ENCODE measurements around the gene UBN1. TPM values are rescaled to one million over a fixed set of nuclear protein-coding genes. Genes with fewer than 3 reads are reported as not detected.
"Not testable (repeated sequence)": the region's sequence is repeated elsewhere in the genome, so short reads cannot be mapped to it uniquely, and the experiment has no call there.

UBN1 gene
- total RNA-seq, 1 experiment from 2014 or later, result 14.1 TPM

DNA sequence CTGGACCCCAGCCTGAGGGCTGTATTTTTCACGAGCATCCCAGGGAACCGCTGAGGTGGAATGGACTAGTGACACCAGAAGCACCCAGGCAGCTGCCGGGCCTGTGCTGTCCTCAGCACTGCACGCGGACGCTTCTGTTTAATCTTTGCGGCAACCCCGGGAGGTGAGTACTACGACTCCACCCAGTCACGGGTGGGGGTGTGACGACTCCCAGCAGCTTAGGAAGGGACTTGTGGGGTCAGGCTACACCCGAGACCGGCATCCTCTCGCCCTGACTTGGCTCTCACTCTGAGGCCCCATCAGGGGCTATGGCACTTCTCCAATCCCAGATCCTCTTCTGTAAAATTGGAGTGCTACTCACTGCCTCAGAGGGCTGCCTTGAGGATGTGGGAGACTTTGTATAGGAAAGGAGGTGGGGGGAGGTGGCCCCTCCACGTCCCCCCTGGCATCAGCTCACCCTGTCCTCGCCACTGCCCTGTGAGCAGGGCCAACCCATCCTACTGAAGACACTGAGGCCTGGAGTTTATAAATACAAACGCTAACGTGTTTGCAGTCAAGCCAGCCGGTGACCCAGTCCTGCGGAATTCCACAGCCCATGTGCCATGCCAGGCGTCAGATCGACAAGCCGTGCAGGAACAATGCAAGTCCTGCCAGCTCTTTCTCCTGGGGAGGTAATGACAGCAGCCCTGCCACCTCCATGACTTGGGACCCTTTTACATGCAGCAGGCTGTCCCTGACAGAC lies 45.3 kb downstream of the UBN1 start:
- DNase-seq (ENCODE audit: low read depth, low spot score), result no peak
- in situ Hi-C loops (cut with HindIII; ENCODE audit: low pct_unique_long_range_greater_than_20kb, low sequenced_read_pairs), result no loop called here

- in situ Hi-C loops (cut with HindIII; ENCODE audit: low pct_unique_long_range_greater_than_20kb, low sequenced_read_pairs), result no loop called here
- DNase-seq (ENCODE audit: low read depth, low spot score), result no peak
Observed at GRCh38 chr16:4893103-4893862, 46.0 kb downstream of the UBN1 start.

DNA sequence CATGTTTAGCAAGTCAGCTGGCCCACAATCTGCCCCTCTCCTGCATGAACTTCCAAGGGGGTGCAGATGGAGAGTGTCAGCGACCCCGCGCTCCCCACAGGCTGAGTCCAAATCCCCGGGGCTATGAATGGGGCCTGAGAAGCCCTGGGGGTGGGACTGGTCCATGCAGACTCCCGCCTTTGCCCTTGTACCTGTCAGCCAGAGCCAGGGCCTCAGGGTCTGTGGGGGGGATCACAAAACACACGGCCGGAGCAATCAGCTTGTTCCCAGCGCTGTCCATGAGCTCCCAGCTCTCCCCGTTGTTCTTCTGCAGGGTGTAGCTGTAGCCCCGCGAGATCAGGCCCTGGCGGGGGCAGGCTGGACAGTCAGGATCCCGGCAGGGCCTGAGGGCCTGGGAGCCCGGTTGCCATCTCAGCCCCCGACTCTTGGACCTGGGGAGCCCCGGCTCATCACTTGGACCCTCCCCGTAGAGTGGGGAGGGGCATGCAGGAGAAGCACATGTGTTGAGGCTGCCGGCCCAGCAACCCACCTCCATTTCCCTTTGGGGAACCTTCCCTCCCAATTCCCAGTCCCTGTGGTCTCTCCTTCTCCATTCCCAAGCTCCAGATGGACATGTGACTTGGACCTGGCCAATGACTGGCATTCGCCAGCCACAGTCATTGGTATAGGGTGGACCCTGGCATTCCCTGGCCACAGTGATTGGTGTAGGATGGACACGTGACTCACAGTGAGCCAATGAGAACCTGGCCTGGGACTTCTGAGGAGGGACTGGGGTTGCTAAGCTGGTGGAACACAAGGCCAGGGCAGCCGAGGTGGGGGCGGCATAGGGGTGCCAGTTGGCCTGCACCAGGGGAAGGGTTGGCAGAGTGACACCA lies 47.2 kb downstream of the UBN1 start:
- in situ Hi-C loops (cut with HindIII; ENCODE audit: low pct_unique_long_range_greater_than_20kb, low sequenced_read_pairs), result no loop called here
- peak; percentile 34 for DNase-seq (ENCODE audit: low read depth, low spot score)

- in situ Hi-C loops (cut with HindIII; ENCODE audit: low pct_unique_long_range_greater_than_20kb, low sequenced_read_pairs), result no loop called here
- DNase-seq (ENCODE audit: low read depth, low spot score), result no peak
Observed at GRCh38 chr16:4895366-4895765, 48.1 kb downstream of the UBN1 start.

DNA sequence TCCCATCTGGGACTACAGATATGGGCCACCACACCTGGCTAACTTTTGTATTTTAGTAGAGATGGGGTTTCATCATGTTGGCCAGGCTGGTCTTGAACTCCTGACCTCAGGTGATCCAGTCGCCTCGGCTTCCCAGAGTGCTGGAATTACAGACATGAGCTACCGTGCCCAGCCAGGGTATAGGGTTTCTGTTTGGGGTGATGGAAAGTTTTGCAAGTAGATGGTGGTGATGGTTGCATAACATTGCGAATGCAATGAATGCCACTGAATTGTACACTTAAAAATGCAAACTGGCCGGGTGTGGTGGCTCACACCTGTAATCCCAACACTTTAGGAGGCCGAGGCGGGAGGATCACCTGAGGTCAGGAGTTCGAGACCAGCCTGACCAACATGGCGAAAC lies 49.5 kb downstream of the UBN1 start:
- DNase-seq (ENCODE audit: low read depth, low spot score); in situ Hi-C loops (cut with HindIII; ENCODE audit: low pct_unique_long_range_greater_than_20kb, low sequenced_read_pairs): not testable (repeated sequence)

DNA sequence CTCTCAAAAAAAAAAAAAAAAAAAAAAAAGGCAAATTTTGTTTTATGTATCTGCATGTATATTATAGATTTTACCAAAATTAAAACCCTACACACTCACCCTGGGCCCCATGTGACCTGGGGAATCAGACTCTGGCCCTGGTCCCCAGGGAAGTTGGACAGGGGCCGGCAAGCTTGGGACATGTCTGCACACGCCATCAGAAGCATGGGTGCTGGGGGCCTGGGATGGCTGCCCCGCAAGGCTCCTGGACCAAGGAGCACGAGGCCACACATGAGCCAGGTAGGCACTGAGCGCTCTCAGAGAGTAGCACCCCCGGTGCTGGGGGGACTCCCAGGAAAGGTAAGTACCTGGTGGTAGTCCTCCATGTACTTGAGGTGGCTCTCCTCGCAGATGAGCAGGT lies 50.0 kb downstream of the UBN1 start:
- in situ Hi-C loops (cut with HindIII; ENCODE audit: low pct_unique_long_range_greater_than_20kb, low sequenced_read_pairs), result no loop called here
- no peak for DNase-seq (ENCODE audit: low read depth, low spot score)

DNA sequence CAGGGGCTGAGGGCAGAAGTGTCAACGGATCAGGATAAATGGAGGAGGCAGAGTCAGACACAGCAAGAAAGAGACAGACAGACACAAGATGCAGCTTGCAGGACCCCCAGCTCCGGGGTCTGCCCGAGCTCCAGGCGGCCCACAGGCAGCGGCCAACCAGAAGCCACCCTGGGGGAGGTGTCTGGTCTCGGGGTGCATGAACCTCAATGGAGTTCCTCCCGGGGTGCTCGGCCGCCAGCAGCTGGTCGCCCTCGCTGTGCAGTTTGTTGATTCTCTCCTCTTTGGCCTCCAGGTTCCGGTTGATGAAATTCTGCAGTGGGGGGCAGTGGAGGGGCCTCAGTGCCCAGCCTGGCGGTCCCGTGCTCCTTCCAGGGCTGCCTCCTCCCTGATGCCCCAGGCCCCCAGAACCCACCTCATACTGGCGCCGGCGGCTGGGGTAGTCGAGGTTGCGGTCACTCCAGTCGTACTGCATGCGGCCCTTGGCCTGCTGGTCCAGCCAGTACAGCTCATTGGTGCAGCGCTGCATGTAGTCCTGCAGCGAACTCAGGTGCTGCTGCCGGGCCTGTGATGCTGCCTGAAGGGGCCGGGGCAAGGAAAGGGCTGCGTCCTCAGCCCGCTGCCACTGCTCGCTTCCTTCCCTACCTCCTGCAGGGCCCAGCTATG lies 51.7 kb downstream of the UBN1 start:
- DNase-seq (ENCODE audit: low read depth, low spot score), result no peak
- in situ Hi-C loops (cut with HindIII; ENCODE audit: low pct_unique_long_range_greater_than_20kb, low sequenced_read_pairs), result no loop called here

DNA sequence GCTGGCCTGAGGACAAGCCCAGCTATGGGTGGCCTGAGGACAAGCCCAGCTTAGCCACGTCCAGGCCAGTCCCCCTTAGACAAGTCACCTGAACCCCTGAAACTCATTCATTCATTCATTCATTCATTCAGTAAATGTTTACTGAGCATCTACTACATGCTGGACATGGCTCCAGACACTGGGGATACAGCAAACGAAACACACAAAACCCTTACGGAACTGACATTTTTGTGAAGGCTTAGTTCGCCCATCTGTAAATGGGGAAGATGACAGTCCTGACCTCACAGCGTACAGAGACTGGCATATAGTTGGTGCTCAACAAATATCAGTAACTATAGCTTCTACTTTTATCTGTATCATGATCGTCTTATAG lies 52.2 kb downstream of the UBN1 start:
- in situ Hi-C loops (cut with HindIII; ENCODE audit: low pct_unique_long_range_greater_than_20kb, low sequenced_read_pairs), result no loop called here
- no peak for DNase-seq (ENCODE audit: low read depth, low spot score)

DNA sequence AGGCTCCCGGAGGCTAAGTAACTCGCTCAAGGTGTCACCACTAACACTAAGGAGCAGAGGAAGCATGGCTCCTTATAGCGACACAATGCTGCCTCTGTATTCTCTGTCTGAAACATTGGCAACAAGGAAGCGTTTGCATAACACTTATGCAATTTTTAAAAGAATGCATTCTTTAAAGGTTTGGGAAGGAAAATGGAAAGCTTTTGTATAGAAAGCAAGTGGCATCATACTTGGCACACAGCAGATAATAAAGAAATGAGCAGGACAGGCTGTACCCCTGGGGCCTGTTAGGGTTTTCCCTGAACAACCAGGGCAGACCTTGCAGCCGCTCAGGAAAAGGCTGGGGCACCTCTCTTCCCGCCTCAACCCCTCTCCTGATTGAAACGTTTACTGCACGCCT lies 52.8 kb downstream of the UBN1 start:
- peak; percentile 86 for DNase-seq (ENCODE audit: low read depth, low spot score)
- in situ Hi-C loops (cut with HindIII; ENCODE audit: low pct_unique_long_range_greater_than_20kb, low sequenced_read_pairs), result no loop called here

- in situ Hi-C loops (cut with HindIII; ENCODE audit: low pct_unique_long_range_greater_than_20kb, low sequenced_read_pairs), result no loop called here
- no peak for DNase-seq (ENCODE audit: low read depth, low spot score)
Observed at GRCh38 chr16:4900750-4901149, 53.5 kb downstream of the UBN1 start.

DNA sequence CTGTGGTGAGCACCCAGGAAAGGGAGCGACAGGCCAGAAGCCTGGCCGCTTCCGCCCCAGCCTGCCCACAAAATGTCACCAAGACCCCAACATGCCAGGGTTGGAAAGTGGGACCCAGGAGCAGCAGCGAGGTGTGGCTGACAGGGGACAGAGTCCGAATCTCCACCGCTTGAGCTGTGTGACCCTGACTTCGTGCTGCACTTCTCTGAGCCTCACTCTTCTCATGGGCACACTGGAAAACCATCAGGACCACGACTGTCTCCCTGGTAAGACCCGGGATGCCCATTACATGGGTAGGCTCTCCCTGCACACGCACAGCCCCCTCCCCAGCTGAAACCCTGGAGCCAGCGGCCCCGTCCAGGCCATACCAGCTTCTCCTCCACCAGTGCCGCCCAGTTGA lies 54.8 kb downstream of the UBN1 start:
- in situ Hi-C loops (cut with HindIII; ENCODE audit: low pct_unique_long_range_greater_than_20kb, low sequenced_read_pairs), result no loop called here
- DNase-seq (ENCODE audit: low read depth, low spot score), result no peak

DNA sequence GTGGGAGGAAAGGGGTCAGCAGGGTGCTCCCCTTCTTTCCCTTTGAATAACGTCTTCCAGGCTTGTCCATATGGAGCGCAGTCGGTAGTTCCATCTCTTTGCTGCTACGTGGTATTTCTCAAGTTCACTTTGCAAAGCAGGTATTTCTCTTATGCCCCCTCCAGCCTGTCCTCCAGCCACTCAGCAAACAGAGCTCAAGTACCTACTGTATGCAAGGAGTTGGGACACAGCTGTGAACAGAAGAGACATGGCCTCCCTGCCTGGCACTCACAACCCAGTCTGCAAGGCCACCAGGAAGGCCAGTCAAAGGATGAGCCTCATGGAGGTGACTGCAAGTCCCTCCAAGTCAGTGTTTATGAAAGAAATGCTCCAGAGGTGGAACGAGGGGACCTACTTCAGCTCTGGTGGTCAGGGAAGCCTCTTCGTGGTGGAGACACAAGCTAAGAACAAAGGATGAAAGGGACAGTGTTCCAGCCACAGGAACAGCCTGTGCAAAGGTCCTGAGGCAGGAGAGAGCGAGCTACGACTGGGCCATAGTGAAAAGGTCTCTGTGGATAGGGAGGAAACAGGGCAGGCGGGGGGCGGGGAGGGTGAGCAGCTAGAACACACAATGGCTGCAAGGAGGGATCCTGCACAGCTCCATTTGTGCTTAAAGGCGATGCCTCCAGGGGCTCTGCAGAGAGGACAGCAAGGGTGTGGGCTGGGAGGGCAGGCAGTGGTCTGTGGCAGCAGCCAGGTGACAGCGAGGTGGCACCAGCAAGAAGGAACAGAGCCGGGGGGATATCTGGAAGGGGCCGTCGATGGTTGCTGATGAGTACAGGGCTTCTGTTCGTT lies 57.0 kb downstream of the UBN1 start:
- in situ Hi-C loops (cut with HindIII; ENCODE audit: low pct_unique_long_range_greater_than_20kb, low sequenced_read_pairs), result no loop called here
- no peak for DNase-seq (ENCODE audit: low read depth, low spot score)

DNA sequence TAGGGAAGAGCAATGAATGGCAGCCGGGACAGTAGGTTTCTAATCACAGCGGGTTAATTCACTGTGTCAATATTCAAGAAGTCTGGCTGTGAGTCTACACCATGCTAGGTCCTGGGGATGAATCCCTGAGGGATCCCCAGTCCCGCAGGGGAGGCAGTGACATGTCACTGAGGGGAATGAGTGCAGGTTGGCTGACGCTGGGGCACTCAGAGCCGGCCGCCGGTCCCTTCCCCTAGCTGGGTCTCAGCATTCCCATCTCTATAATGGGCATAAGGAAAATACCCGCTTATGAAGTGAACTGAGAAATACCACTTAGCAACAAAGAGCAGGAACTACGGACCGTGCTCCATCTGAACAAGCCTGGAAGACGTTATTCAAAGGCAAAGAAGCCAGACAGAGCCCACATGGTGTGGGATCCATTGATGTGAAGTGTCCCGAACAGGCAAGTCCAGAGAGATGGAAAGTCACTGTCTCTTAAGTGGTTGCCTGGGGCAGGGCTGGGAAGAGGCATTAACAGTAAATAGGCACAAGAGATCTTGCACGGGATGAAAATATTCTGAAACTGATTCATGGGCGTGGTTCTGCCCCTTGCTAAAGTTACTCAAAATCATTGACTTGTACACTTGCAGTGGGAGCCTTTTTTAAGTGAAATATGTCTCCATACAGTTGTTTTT lies 57.8 kb downstream of the UBN1 start:
- peak; percentile 40 for DNase-seq (ENCODE audit: low read depth, low spot score)
- in situ Hi-C loops (cut with HindIII; ENCODE audit: low pct_unique_long_range_greater_than_20kb, low sequenced_read_pairs), result no loop called here

GRCh38 chr16:4908854-4909401 lies 61.6 kb downstream of the UBN1 start:
- no peak for DNase-seq (ENCODE audit: low read depth, low spot score)
- in situ Hi-C loops (cut with HindIII; ENCODE audit: low pct_unique_long_range_greater_than_20kb, low sequenced_read_pairs), result no loop called here

- no peak for DNase-seq (ENCODE audit: low read depth, low spot score)
- in situ Hi-C loops (cut with HindIII; ENCODE audit: low pct_unique_long_range_greater_than_20kb, low sequenced_read_pairs), result no loop called here
Observed at GRCh38 chr16:4909825-4910224, 62.5 kb downstream of the UBN1 start.

GRCh38 chr16:4910828-4911227 lies 63.5 kb downstream of the UBN1 start:
- in situ Hi-C loops (cut with HindIII; ENCODE audit: low pct_unique_long_range_greater_than_20kb, low sequenced_read_pairs), result no loop called here
- DNase-seq (ENCODE audit: low read depth, low spot score), result no peak

Measured in SK-MEL-5 (cell line).